ENCODE measurements around the gene ASPRV1. TPM values are rescaled to one million over a fixed set of nuclear protein-coding genes. Genes with fewer than 3 reads are reported as not detected.
A peak's percentile ranks its signal among the peaks of the same experiment; 100 is the strongest.

Gene ASPRV1
- total RNA-seq, 1 donor from 2014 or later: 1.7 TPM

GRCh38 chr2:69977906-69978482 lies 16.6 kb upstream of the ASPRV1 start:
- DNase-seq (ENCODE audit: low read depth, low spot score): no peak
- Mint-ChIP-seq H3K27ac (ENCODE audit: unreplicated experiment) (peak overlapping the region; percentile 71), H3K27me3 (ENCODE audit: low read depth) (no peaks in the 10 kb centered on the region), H3K4me3 (no peak overlapping the region), H3K36me3 (ENCODE audit: low read depth) (no peaks in the 10 kb centered on the region), H3K9me3 (no peaks in the 10 kb centered on the region), H3K4me1 (no peaks in the 10 kb centered on the region)
- no peak for TF ChIP-seq CTCF (conservative IDR thresholded peaks at IDR 0.05)

- DNase-seq (ENCODE audit: low read depth, low spot score): no peak
- no peaks in the 10 kb centered on the region for H3K27me3 Mint-ChIP-seq (ENCODE audit: low read depth)
- H3K27ac Mint-ChIP-seq (ENCODE audit: unreplicated experiment): no peak overlapping the region
- H3K36me3 Mint-ChIP-seq (ENCODE audit: low read depth): no peaks in the 10 kb centered on the region
- H3K4me3 Mint-ChIP-seq: no peak overlapping the region
- H3K4me1 Mint-ChIP-seq: no peaks in the 10 kb centered on the region
- no peak for TF ChIP-seq CTCF (conservative IDR thresholded peaks at IDR 0.05)
- H3K9me3 Mint-ChIP-seq: no peaks in the 10 kb centered on the region
Observed at GRCh38 chr2:69977186-69977585, 15.8 kb upstream of the ASPRV1 start.

- H3K4me1 Mint-ChIP-seq: no peaks in the 10 kb centered on the region
- H3K27ac Mint-ChIP-seq (ENCODE audit: unreplicated experiment): peak overlapping the region; percentile 6
Observed at GRCh38 chr2:69975853-69976462, 14.5 kb upstream of the ASPRV1 start.

GRCh38 chr2:69975136-69975852 lies 13.9 kb upstream of the ASPRV1 start:
- Mint-ChIP-seq H3K4me1 (no peaks in the 10 kb centered on the region), H3K4me3 (no peak overlapping the region), H3K36me3 (ENCODE audit: low read depth) (no peaks in the 10 kb centered on the region), H3K27ac (ENCODE audit: unreplicated experiment) (no peak overlapping the region), H3K9me3 (no peaks in the 10 kb centered on the region), H3K27me3 (ENCODE audit: low read depth) (no peaks in the 10 kb centered on the region)
- no peak for TF ChIP-seq CTCF (conservative IDR thresholded peaks at IDR 0.05)
- DNase-seq (ENCODE audit: low read depth, low spot score): no peak

More at GRCh38 chr2:69975853-69976462, 14.5 kb upstream of the ASPRV1 start:
- Mint-ChIP-seq H3K4me3 (no peak overlapping the region), H3K36me3 (ENCODE audit: low read depth) (no peaks in the 10 kb centered on the region), H3K27me3 (ENCODE audit: low read depth) (no peaks in the 10 kb centered on the region), H3K9me3 (no peaks in the 10 kb centered on the region)
- TF ChIP-seq CTCF (conservative IDR thresholded peaks at IDR 0.05): no peak
- no peak for DNase-seq (ENCODE audit: low read depth, low spot score)

GRCh38 chr2:69973335-69973735 lies 11.9 kb upstream of the ASPRV1 start:
- no peaks in the 10 kb centered on the region for H3K36me3 Mint-ChIP-seq (ENCODE audit: low read depth)
- H3K4me3 Mint-ChIP-seq: no peak overlapping the region
- no peaks in the 10 kb centered on the region for H3K4me1 Mint-ChIP-seq
- TF ChIP-seq CTCF (conservative IDR thresholded peaks at IDR 0.05): no peak
- H3K9me3 Mint-ChIP-seq: no peaks in the 10 kb centered on the region
- H3K27me3 Mint-ChIP-seq (ENCODE audit: low read depth): no peaks in the 10 kb centered on the region
- H3K27ac Mint-ChIP-seq (ENCODE audit: unreplicated experiment): no peak overlapping the region
- DNase-seq (ENCODE audit: low read depth, low spot score): no peak

Data from neural crest cell (in vitro differentiated cells).